GM12872 (cell line): ENCODE measurements around the gene HMGB1.
A peak's percentile ranks its signal among the peaks of the same experiment; 100 is the strongest.

Source experiments
- CTCF ChIP-seq: IDR thresholded peaks from 3 replicates; pipeline ENCODE4 v1.5.1; 2011; ENCODE audit warnings: low read depth, mild to moderate bottlenecking, low read length, moderate library complexity; ENCODE audit not compliant: insufficient read depth

The HMGB1 gene

GRCh38 chr13:30412346-30412745 is 53.4 kb downstream of the HMGB1 start:
- no peak for TF ChIP-seq CTCF

- TF ChIP-seq CTCF, result no peak
These were observed 55.0 kb downstream of the HMGB1 start for GRCh38 chr13:30410705-30411125.

- no peak for TF ChIP-seq CTCF
These were observed 55.6 kb downstream of the HMGB1 start for GRCh38 chr13:30409886-30410704.

- peak; percentile 76 for TF ChIP-seq CTCF
These were observed 57.2 kb downstream of the HMGB1 start for GRCh38 chr13:30408319-30409101.

- TF ChIP-seq CTCF, result no peak
These were observed 58.8 kb downstream of the HMGB1 start for GRCh38 chr13:30406779-30407416.
